DOHH2 (cell line): ENCODE results near the gene MRTFA.

ENCODE experiments used
- EZH2phosphoT487 ChIP-seq: fragments of 200-600 bp; sonication (generic); IDR thresholded peaks from 2 replicates; pipeline ENCODE4 v1.6.1; 2017; ENCODE audit warnings: borderline replicate concordance, mild to moderate bottlenecking, antibody characterized with exemption, low read length, moderate library complexity, mixed read lengths
- TF ChIP-seq, protein P1 (sequence below): fragments of 200-600 bp; sonication (generic); IDR thresholded peaks from one replicate; pipeline ENCODE4 v1.5.1; 2014; ENCODE audit warnings: antibody characterized with exemption, mild to moderate bottlenecking, low read depth, low read length; ENCODE audit not compliant: poor library complexity, severe bottlenecking

DNA sequence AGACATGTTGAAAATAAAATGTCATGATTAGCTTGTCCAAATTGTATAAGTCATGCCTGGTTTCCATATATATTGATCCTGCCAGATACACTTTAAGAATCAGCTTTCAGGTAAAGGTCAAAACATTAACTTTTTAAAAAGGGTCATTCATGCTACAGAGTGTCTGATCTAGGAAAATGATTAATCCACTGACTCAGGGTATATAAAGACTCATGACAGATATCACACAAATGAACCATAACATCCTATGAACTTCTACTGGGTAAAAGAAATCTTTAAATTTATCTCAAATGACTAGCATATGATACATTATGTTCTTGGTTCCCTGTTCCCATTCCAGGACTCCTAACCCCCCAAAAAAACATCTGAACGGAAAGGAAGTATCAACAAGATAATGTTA is 11.7 kb downstream of the MRTFA start:
- TF ChIP-seq EZH2phosphoT487: no peak
- TF ChIP-seq, protein P1, sequence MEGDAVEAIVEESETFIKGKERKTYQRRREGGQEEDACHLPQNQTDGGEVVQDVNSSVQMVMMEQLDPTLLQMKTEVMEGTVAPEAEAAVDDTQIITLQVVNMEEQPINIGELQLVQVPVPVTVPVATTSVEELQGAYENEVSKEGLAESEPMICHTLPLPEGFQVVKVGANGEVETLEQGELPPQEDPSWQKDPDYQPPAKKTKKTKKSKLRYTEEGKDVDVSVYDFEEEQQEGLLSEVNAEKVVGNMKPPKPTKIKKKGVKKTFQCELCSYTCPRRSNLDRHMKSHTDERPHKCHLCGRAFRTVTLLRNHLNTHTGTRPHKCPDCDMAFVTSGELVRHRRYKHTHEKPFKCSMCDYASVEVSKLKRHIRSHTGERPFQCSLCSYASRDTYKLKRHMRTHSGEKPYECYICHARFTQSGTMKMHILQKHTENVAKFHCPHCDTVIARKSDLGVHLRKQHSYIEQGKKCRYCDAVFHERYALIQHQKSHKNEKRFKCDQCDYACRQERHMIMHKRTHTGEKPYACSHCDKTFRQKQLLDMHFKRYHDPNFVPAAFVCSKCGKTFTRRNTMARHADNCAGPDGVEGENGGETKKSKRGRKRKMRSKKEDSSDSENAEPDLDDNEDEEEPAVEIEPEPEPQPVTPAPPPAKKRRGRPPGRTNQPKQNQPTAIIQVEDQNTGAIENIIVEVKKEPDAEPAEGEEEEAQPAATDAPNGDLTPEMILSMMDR: no peak
